SU-DHL-6 (cell line): ENCODE data around the gene GGN.
"Not testable (repeated sequence)": the region's sequence is repeated elsewhere in the genome, so short reads cannot be mapped to it uniquely, and the experiment has no call there.

Experiments
- EZH2phosphoT487 ChIP-seq: fragments of 200-600 bp; sonication (generic), shearing (Covaris generic); conservative IDR thresholded peaks from 2 replicates; pipeline ENCODE4 v1.6.1; 2018; ENCODE audit warnings: mild to moderate bottlenecking, antibody characterized with exemption, low read length, moderate library complexity, mixed read lengths
- TF ChIP-seq, protein P1 (sequence below): fragments of 200-600 bp; sonication (generic); IDR thresholded peaks from one replicate; pipeline ENCODE4 v1.5.1; 2017; ENCODE audit warnings: antibody characterized with exemption, mild to moderate bottlenecking, low read length, moderate library complexity; ENCODE audit not compliant: insufficient read depth, poor library complexity, severe bottlenecking

DNA sequence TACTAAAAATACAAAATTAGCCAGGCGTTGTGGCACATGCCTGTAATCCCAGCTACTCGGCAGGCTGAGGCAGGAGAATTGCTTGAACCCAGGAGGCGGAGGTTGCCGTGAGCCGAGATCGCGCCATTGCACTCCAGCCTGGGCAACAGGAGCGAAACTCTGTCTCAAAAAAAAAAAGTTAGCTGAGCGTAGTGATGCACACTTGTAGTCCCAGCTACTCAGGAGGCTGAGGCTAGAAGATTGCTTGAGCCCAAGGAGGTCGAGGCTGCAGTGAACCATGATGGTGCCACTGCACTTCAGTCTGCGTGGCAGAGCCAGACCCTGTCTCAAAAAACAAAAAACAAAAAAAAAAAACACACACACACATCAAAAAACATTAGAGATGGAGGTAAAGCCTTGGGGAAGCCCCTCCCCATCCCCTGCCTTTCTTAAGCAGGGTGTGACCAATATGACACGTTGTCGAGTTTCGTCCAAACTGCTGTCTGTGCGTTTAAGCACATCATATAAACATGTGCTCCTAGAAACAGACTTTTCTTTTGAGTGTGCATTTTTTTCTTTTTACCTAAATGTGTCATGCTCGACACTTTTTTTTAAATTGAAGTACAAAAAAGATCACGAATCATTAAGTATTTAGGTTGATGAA is 39.3 kb upstream of the GGN start:
- TF ChIP-seq, protein P1, sequence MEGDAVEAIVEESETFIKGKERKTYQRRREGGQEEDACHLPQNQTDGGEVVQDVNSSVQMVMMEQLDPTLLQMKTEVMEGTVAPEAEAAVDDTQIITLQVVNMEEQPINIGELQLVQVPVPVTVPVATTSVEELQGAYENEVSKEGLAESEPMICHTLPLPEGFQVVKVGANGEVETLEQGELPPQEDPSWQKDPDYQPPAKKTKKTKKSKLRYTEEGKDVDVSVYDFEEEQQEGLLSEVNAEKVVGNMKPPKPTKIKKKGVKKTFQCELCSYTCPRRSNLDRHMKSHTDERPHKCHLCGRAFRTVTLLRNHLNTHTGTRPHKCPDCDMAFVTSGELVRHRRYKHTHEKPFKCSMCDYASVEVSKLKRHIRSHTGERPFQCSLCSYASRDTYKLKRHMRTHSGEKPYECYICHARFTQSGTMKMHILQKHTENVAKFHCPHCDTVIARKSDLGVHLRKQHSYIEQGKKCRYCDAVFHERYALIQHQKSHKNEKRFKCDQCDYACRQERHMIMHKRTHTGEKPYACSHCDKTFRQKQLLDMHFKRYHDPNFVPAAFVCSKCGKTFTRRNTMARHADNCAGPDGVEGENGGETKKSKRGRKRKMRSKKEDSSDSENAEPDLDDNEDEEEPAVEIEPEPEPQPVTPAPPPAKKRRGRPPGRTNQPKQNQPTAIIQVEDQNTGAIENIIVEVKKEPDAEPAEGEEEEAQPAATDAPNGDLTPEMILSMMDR = not testable (repeated sequence)
- TF ChIP-seq EZH2phosphoT487 = not testable (repeated sequence)
